Activated CD8-positive, alpha-beta memory T cell treated with anti-CD3 and anti-CD28 coated beads, Interleukin-2, amount 50 U/mL, for 4 hours (primary cell): ENCODE results near the gene CPT1B.
A peak's percentile ranks its signal among the peaks of the same experiment; 100 is the strongest.

Source experiments
- DNase-seq: peaks from one replicate; pipeline ENCODE4 v3.0.0-alpha.2; 2020

Gene CPT1B

DNA sequence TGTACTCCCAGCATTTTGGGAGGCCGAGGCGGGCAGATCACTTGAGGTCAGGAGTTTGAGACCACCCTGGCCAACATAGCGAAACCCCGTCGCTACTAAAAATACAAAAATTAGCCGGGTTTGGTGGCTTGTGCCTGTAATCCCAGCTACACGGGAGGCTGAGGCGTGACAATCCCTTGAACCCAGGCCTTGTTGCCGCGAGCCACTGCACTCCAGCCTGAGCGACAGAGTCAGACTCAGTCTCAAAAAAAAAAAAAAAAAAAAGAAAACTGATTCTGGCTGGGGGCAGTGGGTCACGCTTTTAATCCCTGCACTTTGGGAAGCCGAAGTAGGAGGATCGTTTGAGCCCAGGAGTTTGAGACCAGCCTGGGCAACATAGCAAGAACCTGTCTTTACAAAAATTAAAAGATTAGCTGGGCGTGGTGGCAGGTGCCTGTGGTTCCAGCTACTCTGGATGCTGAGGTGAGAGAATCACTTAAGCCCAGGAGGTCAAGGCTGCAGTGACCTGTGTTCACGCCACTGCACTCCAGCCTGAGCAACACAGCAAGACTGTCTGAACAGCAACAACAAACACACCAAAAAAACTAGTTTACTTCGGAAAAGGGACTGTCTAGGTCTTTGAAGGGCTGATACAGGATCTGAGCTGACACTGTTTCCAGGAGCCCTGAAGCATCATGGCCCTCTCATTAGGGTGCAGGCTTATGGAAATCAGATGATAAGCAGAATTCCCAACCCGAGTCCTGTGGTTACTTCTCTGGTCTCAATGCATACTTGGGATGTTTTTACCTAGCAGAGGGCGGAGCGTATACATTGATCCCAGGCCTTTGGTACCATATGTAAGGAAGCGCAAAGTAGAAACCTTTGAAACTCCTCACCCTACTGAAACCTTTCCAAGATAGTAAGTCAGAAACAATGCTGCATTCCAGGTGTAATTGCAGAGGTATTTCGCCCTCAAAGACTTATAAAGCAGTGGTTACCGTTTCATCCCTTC lies 6.2 kb upstream of the CPT1B start:
- no peak for DNase-seq

DNA sequence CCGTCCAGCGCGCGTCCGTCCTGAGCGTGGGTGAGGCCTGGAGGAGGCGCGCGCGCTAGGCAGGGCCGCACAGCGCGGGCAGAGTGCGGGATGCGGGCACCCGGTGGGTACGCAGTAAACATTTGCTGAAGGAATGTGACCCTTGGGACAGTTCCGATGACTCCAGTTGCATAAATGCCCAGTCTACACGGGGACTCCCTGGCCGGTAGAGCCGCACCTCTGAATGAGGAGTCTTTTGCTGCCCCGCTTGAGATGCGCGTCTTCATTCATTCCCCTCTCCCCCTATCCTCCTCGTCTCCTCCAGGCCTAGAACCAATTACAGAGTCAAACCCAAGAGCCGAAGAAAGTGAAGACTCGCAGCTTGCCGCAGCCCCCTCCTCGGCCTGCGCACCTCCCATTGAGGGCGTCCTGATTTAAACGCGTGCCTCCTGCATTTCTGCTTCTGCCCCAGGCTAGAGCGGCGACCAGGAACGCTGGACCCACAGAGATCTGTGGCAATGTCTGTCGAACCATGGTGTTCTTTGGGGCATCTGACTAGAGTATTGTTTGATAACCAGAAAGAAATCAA lies 5.2 kb upstream of the CPT1B start:
- peak; percentile 13 for DNase-seq

- DNase-seq: peak; percentile 98
These were observed 4.5 kb upstream of the CPT1B start, which contains the start of gene CHKB for GRCh38 chr22:50582493-50583293. TSS of gene CHKB (minus strand) at chr22:50582849. CDS start at chr22:50582781, 68 bp downstream.

- peak; percentile 20 for DNase-seq
These were observed 3.8 kb upstream of the CPT1B start for GRCh38 chr22:50581950-50582492.

- DNase-seq: peak; percentile 11
These were observed 3.1 kb upstream of the CPT1B start for GRCh38 chr22:50581031-50581949.

GRCh38 chr22:50579752-50580151 lies 1.5 kb upstream of the CPT1B start:
- DNase-seq: no peak

GRCh38 chr22:50578776-50579310 lies 616 bp upstream of the CPT1B start:
- no peak for DNase-seq

DNA sequence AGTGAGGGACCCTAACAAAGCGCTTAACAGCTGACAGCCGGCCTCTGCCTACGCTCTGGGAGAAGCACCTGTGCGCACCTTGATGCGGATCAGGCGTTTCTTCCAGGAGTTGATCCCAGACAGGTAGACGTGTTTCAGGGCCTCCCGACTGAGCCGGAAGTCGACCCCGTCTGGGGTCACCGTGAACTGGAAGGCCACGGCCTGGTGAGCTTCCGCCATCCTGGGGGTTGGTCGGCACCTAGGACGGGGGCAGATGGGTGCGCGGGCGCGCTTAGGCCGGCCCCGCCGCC lies 585 bp downstream of the CPT1B start:
- DNase-seq: no peak

DNA sequence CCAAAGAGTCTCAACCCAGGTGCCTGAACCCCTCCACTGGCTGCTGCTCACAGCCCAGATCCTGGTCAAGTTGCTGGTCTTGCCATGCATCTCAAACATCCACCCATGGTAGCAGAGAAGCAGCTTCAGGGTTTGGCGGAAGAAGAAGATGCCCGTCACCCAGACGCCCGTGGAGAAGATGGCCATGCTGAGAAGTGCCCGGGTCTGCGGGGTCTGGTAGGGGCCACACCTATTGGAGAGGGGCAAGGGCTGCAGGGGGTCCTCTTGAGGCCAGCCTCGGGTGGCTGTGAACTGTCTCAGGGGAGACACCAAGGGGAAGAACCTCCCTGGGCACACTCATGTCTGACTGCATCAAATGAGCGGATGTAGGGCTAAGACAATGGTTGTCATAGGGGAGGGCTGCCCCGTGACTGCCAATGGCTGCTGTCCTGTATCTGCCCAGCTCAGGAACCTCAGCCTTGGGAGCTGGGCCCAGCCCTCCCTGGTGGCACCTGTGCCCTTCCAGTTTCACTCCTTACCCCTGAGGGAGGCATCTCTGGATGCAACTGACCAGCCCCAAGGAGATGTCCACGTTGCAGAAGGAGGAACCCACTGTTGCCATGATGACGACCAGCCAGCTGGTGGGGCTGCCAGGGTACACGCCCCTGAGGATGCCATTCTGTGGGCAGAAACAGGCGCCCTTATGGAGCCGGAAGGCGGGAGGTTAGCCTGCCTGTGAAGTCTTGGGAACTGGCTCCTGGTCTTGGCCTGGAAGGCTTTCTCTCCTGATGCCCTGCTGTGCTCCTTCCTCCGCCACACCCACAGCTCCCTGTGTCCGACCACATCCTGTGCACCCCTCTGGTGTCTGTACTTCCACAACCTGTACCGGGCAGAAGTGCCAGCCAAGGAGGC lies 1.2 kb downstream of the CPT1B start:
- no peak for DNase-seq

GRCh38 chr22:50576070-50576469 lies 2.2 kb downstream of the CPT1B start:
- no peak for DNase-seq

DNA sequence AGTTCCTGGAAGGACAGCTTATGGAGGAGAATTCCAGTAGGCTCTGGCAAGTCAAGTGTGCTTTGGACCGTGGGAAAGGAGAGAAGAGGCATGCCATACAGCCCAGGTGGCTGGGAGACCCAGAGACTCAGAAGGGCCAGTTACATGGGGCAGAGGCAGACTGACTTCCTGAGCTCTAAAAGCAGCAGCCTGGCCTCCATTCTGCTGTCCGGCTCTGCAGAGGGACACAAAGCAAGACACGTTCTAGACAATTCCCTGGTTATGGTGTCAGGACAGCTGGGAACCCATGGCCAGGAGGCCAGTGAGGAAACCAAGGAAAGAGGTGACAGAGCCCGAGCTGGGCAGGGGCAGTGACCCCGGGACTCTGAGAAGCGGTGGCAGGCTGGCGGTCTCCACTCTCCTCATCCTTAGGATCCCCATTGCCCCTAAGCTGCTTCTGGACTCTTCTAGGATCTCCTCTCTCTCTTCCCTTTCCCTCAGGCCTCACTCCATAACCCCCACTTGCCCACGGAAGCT lies 2.7 kb downstream of the CPT1B start:
- no peak for DNase-seq

- no peak for DNase-seq
These were observed 3.9 kb downstream of the CPT1B start for GRCh38 chr22:50574383-50574755.

GRCh38 chr22:50573491-50574382 lies 4.5 kb downstream of the CPT1B start:
- no peak for DNase-seq

GRCh38 chr22:50572965-50573364 lies 5.3 kb downstream of the CPT1B start:
- DNase-seq: no peak

GRCh38 chr22:50571264-50572175 lies 6.7 kb downstream of the CPT1B start:
- no peak for DNase-seq

- no peak for DNase-seq
These were observed 7.4 kb downstream of the CPT1B start for GRCh38 chr22:50570861-50571260.

GRCh38 chr22:50569896-50570535 lies 8.2 kb downstream of the CPT1B start:
- no peak for DNase-seq

DNA sequence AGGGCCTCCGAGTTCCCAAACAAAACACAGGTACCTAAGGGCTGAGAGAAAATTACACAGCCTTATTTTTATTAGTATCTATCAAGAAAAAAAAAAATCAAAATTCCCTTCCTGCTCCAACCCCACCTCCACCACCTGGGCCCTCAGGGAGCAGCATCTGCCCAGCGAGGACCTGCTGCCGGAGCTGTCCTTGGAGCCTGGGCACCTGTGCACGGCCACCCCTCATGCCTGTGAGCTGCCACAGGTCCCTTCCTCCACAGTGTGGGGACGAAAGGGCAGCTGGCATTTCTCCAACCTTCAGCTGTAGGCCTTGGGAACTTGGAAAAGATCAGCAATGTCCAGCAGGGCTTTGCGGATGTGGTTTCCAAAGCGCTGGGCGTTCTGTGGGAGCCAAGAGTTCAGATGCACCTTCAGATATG lies 9.2 kb downstream of the CPT1B start:
- DNase-seq: no peak
